ENCODE measurements around the gene PNLDC1. TPM values are rescaled to one million over a fixed set of nuclear protein-coding genes. Genes with fewer than 3 reads are reported as not detected.
A peak's percentile ranks its signal among the peaks of the same experiment; 100 is the strongest.

Gene PNLDC1
- total RNA-seq (not detected), polyA plus RNA-seq (under 1 TPM in 1 of 4 donors, not detected in 3; 0.21 TPM)

- H3K27me3 Mint-ChIP-seq = no peaks in the 10 kb centered on the region
- H3K4me1 Mint-ChIP-seq = peaks cover 0 to 18% (median 12%) of the 10 kb centered on the region in 4 donors
- Histone ChIP-seq H3K9me3 (ENCODE audit: control insufficient read depth in 2 of 2, low read length in 2 of 2) (no peaks in the 10 kb centered on the region), H3K27me3 (ENCODE audit: control insufficient read depth, insufficient read depth, low read length) (no peaks in the 10 kb centered on the region), H3K27ac (ENCODE audit: insufficient read depth, low read length, poor library complexity, severe bottlenecking) (no peak within 1 kb of the TSS), H3K36me3 (ENCODE audit: control insufficient read depth, insufficient read depth, low read length) (peaks cover 38% of the 10 kb centered on the region), H3K4me3 (ENCODE audit: low read depth, low read length) (no peak within 1 kb of the TSS), H3K4me1 (ENCODE audit: control insufficient read depth, insufficient read depth, low read length, poor library complexity, severe bottlenecking) (no peaks in the 10 kb centered on the region)
- ATAC-seq (ENCODE audit: low read depth in 2 of 2) (no peak), DNase-seq (no peak)
- peak within 1 kb of the TSS in 1 of 3 donors; percentile 86 for H3K27ac Mint-ChIP-seq
- no peaks in the 10 kb centered on the region for H3K9me3 Mint-ChIP-seq
- peaks cover 25% of the 10 kb centered on the region for H3K36me3 Mint-ChIP-seq
- H3K4me3 Mint-ChIP-seq = no peak within 1 kb of the TSS
Observed at GRCh38 chr6:159800141-159800865, at the start of gene PNLDC1. Gene PNLDC1, plus strand, starts transcription at chr6:159800276. Its CDS starts 32 bp downstream, at chr6:159800308.

- H3K27ac ChIP-seq (ENCODE audit: insufficient read depth, low read length, poor library complexity, severe bottlenecking) = no peak overlapping the region
- no peaks in the 10 kb centered on the region for H3K9me3 ChIP-seq (ENCODE audit: control insufficient read depth in 2 of 2, low read length in 2 of 2)
- H3K27me3 ChIP-seq (ENCODE audit: control insufficient read depth, insufficient read depth, low read length) = no peaks in the 10 kb centered on the region
- ATAC-seq (ENCODE audit: low read depth in 2 of 2) = no peak
- Mint-ChIP-seq H3K4me3 (no peak overlapping the region), H3K9me3 (no peaks in the 10 kb centered on the region), H3K36me3 (peaks cover 39% of the 10 kb centered on the region), H3K27ac (peak overlapping the region in 2 of 3 donors; percentile 32 to 51), H3K27me3 (no peaks in the 10 kb centered on the region), H3K4me1 (peaks cover 6 to 16% (median 10%) of the 10 kb centered on the region in 4 donors)
- no peaks in the 10 kb centered on the region for H3K4me1 ChIP-seq (ENCODE audit: control insufficient read depth, insufficient read depth, low read length, poor library complexity, severe bottlenecking)
- no peak for DNase-seq
- H3K36me3 ChIP-seq (ENCODE audit: control insufficient read depth, insufficient read depth, low read length) = peaks cover 91% of the 10 kb centered on the region
- H3K4me3 ChIP-seq (ENCODE audit: low read depth, low read length) = no peak overlapping the region
Observed at GRCh38 chr6:159751448-159751847, 48.6 kb upstream of the PNLDC1 start.

GRCh38 chr6:159753081-159753872 lies 46.8 kb upstream of the PNLDC1 start:
- Histone ChIP-seq H3K4me1 (ENCODE audit: control insufficient read depth, insufficient read depth, low read length, poor library complexity, severe bottlenecking) (no peaks in the 10 kb centered on the region), H3K27me3 (ENCODE audit: control insufficient read depth, insufficient read depth, low read length) (no peaks in the 10 kb centered on the region), H3K27ac (ENCODE audit: insufficient read depth, low read length, poor library complexity, severe bottlenecking) (peak overlapping the region; percentile 19), H3K4me3 (ENCODE audit: low read depth, low read length) (no peak overlapping the region), H3K36me3 (ENCODE audit: control insufficient read depth, insufficient read depth, low read length) (peaks cover 85% of the 10 kb centered on the region), H3K9me3 (ENCODE audit: control insufficient read depth in 2 of 2, low read length in 2 of 2) (no peaks in the 10 kb centered on the region)
- Mint-ChIP-seq H3K4me3 (no peak overlapping the region), H3K27me3 (no peaks in the 10 kb centered on the region), H3K4me1 (peaks cover 6 to 11% (median 9%) of the 10 kb centered on the region in 4 donors), H3K27ac (peak overlapping the region in 2 of 3 donors; percentile 23 to 51), H3K36me3 (peaks cover 41% of the 10 kb centered on the region), H3K9me3 (no peaks in the 10 kb centered on the region)
- ATAC-seq (ENCODE audit: low read depth in 2 of 2) = no peak
- DNase-seq = no peak

GRCh38 chr6:159754401-159754800 lies 45.7 kb upstream of the PNLDC1 start:
- no peak overlapping the region for H3K27ac Mint-ChIP-seq
- peaks cover 38% of the 10 kb centered on the region for H3K36me3 Mint-ChIP-seq
- H3K4me3 Mint-ChIP-seq = no peak overlapping the region

GRCh38 chr6:159754959-159755914 lies 44.8 kb upstream of the PNLDC1 start:
- no peak overlapping the region for H3K4me3 ChIP-seq (ENCODE audit: low read depth, low read length)
- H3K9me3 Mint-ChIP-seq = peaks cover 0 to 2% (median 0%) of the 10 kb centered on the region in 7 donors
- H3K36me3 Mint-ChIP-seq = peaks cover 33% of the 10 kb centered on the region
- peaks cover 11 to 18% (median 14%) of the 10 kb centered on the region in 4 donors for H3K4me1 Mint-ChIP-seq
- H3K4me1 ChIP-seq (ENCODE audit: control insufficient read depth, insufficient read depth, low read length, poor library complexity, severe bottlenecking) = no peaks in the 10 kb centered on the region
- no peak for DNase-seq
- no peak overlapping the region for H3K27ac ChIP-seq (ENCODE audit: insufficient read depth, low read length, poor library complexity, severe bottlenecking)
- H3K36me3 ChIP-seq (ENCODE audit: control insufficient read depth, insufficient read depth, low read length) = peaks cover 69% of the 10 kb centered on the region
- no peaks in the 10 kb centered on the region for H3K9me3 ChIP-seq (ENCODE audit: control insufficient read depth in 2 of 2, low read length in 2 of 2)
- peak in 1 of 2 donors; percentile 20 for ATAC-seq (ENCODE audit: low read depth in 2 of 2)
- H3K27me3 ChIP-seq (ENCODE audit: control insufficient read depth, insufficient read depth, low read length) = no peaks in the 10 kb centered on the region
- H3K4me3 Mint-ChIP-seq = peak overlapping the region in 1 of 4 donors; percentile 43
- H3K27ac Mint-ChIP-seq = peak overlapping the region in 1 of 3 donors; percentile 7
- H3K27me3 Mint-ChIP-seq = no peaks in the 10 kb centered on the region

More at GRCh38 chr6:159754401-159754800, 45.7 kb upstream of the PNLDC1 start:
- no peak overlapping the region for H3K4me3 ChIP-seq (ENCODE audit: low read depth, low read length)
- Mint-ChIP-seq H3K9me3 (no peaks in the 10 kb centered on the region), H3K4me1 (peaks cover 6 to 14% (median 11%) of the 10 kb centered on the region in 4 donors), H3K27me3 (no peaks in the 10 kb centered on the region)
- no peaks in the 10 kb centered on the region for H3K9me3 ChIP-seq (ENCODE audit: control insufficient read depth in 2 of 2, low read length in 2 of 2)
- DNase-seq (no peak), ATAC-seq (ENCODE audit: low read depth in 2 of 2) (no peak)
- H3K27me3 ChIP-seq (ENCODE audit: control insufficient read depth, insufficient read depth, low read length) = no peaks in the 10 kb centered on the region
- H3K36me3 ChIP-seq (ENCODE audit: control insufficient read depth, insufficient read depth, low read length) = peaks cover 77% of the 10 kb centered on the region
- no peak overlapping the region for H3K27ac ChIP-seq (ENCODE audit: insufficient read depth, low read length, poor library complexity, severe bottlenecking)
- no peaks in the 10 kb centered on the region for H3K4me1 ChIP-seq (ENCODE audit: control insufficient read depth, insufficient read depth, low read length, poor library complexity, severe bottlenecking)

GRCh38 chr6:159756508-159756907 lies 43.6 kb upstream of the PNLDC1 start:
- peaks cover 33% of the 10 kb centered on the region for H3K36me3 Mint-ChIP-seq
- peaks cover 56% of the 10 kb centered on the region for H3K36me3 ChIP-seq (ENCODE audit: control insufficient read depth, insufficient read depth, low read length)
- H3K27me3 Mint-ChIP-seq = no peaks in the 10 kb centered on the region

More at GRCh38 chr6:159756508-159756907, 43.6 kb upstream of the PNLDC1 start:
- ATAC-seq (ENCODE audit: low read depth in 2 of 2) (no peak), DNase-seq (no peak)
- Mint-ChIP-seq H3K27ac (no peak overlapping the region), H3K9me3 (peaks cover 0 to 2% (median 0%) of the 10 kb centered on the region in 7 donors), H3K4me3 (peak overlapping the region in 1 of 4 donors; percentile 38), H3K4me1 (peaks cover 17 to 28% (median 26%) of the 10 kb centered on the region in 4 donors)
- H3K4me3 ChIP-seq (ENCODE audit: low read depth, low read length) = no peak overlapping the region
- H3K27me3 ChIP-seq (ENCODE audit: control insufficient read depth, insufficient read depth, low read length) = no peaks in the 10 kb centered on the region
- peaks cover 6% of the 10 kb centered on the region for H3K4me1 ChIP-seq (ENCODE audit: control insufficient read depth, insufficient read depth, low read length, poor library complexity, severe bottlenecking)
- no peak overlapping the region for H3K27ac ChIP-seq (ENCODE audit: insufficient read depth, low read length, poor library complexity, severe bottlenecking)
- H3K9me3 ChIP-seq (ENCODE audit: control insufficient read depth in 2 of 2, low read length in 2 of 2) = no peaks in the 10 kb centered on the region
